ENCODE measurements around the gene DRC3.

- TF ChIP-seq ZC3H10 (CRISPR knock-in tag; IDR thresholded peaks at IDR 0.05), result no peak
- TF ChIP-seq ZNF565 (CRISPR knock-in tag; conservative IDR thresholded peaks at IDR 0.05; ENCODE audit: low read depth), result no peak
- TF ChIP-seq TSHZ2 (CRISPR knock-in tag; IDR thresholded peaks at IDR 0.05), result no peak
These were observed 15.2 kb downstream of the DRC3 start for GRCh38 chr17:17987901-17988300.

Measured in SK-N-SH treated with all-trans-retinoic acid at 6 μM for 48 hours (cell line).